ENCODE measurements around the gene PRPS1L1. TPM values are rescaled to one million over a fixed set of nuclear protein-coding genes. Genes with fewer than 3 reads are reported as not detected.

PRPS1L1 gene
- total and polyA plus RNA-seq, 2 experiments from 2014 or later = not detected

DNA sequence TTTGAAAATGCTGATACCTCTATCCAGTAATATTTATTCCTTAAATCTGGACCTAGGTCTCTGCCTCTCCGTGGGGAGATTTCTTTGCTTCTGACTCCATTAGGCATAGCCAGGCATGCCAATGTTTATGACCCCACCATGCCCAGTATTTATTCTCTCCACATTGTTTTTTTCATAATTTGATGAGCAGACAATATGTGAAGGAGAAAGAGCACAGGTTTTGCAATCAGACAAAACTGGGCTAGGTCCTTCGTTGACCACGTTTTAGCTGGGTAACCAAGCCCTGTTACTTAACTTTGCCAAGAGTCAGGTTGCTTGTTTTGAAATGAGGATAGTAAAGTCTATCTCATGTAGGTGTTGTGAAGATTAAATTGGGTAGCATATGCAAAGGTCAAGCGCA, 21.6 kb upstream of the PRPS1L1 start:
- no peaks in the 10 kb centered on the region for H3K79me2 ChIP-seq (replicated peaks; ENCODE audit: insufficient read depth)
- no peak overlapping the region for H3K27ac ChIP-seq (ENCODE audit: low read depth)
- H3K4me2 ChIP-seq = no peak overlapping the region
- H3K27me3 ChIP-seq (ENCODE audit: insufficient read depth) = no peaks in the 10 kb centered on the region
- DNase-seq (ENCODE audit: low spot score) (no peak), ATAC-seq (no peak)
- H2AFZ ChIP-seq = no peak overlapping the region
- no peak overlapping the region for H3K4me3 ChIP-seq
- H4K20me1 ChIP-seq (replicated peaks; ENCODE audit: insufficient read depth) = no peaks in the 10 kb centered on the region
- no peak overlapping the region for H3K4me3 Mint-ChIP-seq
- no peaks in the 10 kb centered on the region for H3K4me1 ChIP-seq (ENCODE audit: insufficient read depth)
- TF ChIP-seq ZNF114 (CRISPR knock-in tag; IDR thresholded peaks at IDR 0.05) (no peak), REST (IDR thresholded peaks at IDR 0.05; ENCODE audit: unreplicated experiment) (no peak), EZH2 (IDR thresholded peaks at IDR 0.05; ENCODE audit: low read depth, unreplicated experiment) (no peak), NANOG (IDR thresholded peaks at IDR 0.05; ENCODE audit: borderline replicate concordance) (no peak), ETS1 (IDR thresholded peaks at IDR 0.05) (no peak), EZH2phosphoT487 (IDR thresholded peaks at IDR 0.05; ENCODE audit: unreplicated experiment) (no peak), JUNB (IDR thresholded peaks at IDR 0.05; ENCODE audit: unreplicated experiment) (no peak), STAT1 (IDR thresholded peaks at IDR 0.05; ENCODE audit: unreplicated experiment) (no peak), CTCF (conservative IDR thresholded peaks at IDR 0.05; ENCODE audit: low read depth in 2 of 2) (no peak)
- no peaks in the 10 kb centered on the region for H3K9me3 Mint-ChIP-seq
- no peaks in the 10 kb centered on the region for H3K36me3 Mint-ChIP-seq (ENCODE audit: low read depth)
- no peaks in the 10 kb centered on the region for H3K4me1 Mint-ChIP-seq
- no peak overlapping the region for H3K27ac Mint-ChIP-seq
- no peaks in the 10 kb centered on the region for H3F3A ChIP-seq (replicated peaks; ENCODE audit: low read depth)
- H3K9me2 ChIP-seq (ENCODE audit: insufficient read depth) = no peaks in the 10 kb centered on the region
- H3K27me3 Mint-ChIP-seq (ENCODE audit: insufficient read depth, low read depth, poor library complexity) = peaks cover 2% of the 10 kb centered on the region
- H3K36me3 ChIP-seq (ENCODE audit: insufficient read depth) = no peaks in the 10 kb centered on the region

- no peaks in the 10 kb centered on the region for H3K36me3 ChIP-seq (ENCODE audit: insufficient read depth)
- H3K9me3 Mint-ChIP-seq = no peaks in the 10 kb centered on the region; the same call in 1 of the 3 replicates
- peaks cover 2% of the 10 kb centered on the region for H3K27me3 Mint-ChIP-seq (ENCODE audit: insufficient read depth, low read depth, poor library complexity)
- H3K27ac ChIP-seq (ENCODE audit: low read depth) = no peak overlapping the region
- H3K4me2 ChIP-seq = no peak overlapping the region
- H4K20me1 ChIP-seq (replicated peaks; ENCODE audit: insufficient read depth) = no peaks in the 10 kb centered on the region
- H2AFZ ChIP-seq = peak overlapping the region; percentile 72; the same call in 1 of the 2 replicates
- no peak overlapping the region for H3K4me3 ChIP-seq
- DNase-seq (ENCODE audit: low spot score) = no peak
- H3K4me1 Mint-ChIP-seq = no peaks in the 10 kb centered on the region
- H3F3A ChIP-seq (replicated peaks; ENCODE audit: low read depth) = no peaks in the 10 kb centered on the region
- no peaks in the 10 kb centered on the region for H3K4me1 ChIP-seq (ENCODE audit: insufficient read depth)
- H3K27ac Mint-ChIP-seq = no peak overlapping the region
- H3K27me3 ChIP-seq (ENCODE audit: insufficient read depth) = no peaks in the 10 kb centered on the region
- H3K36me3 Mint-ChIP-seq (ENCODE audit: low read depth) = no peaks in the 10 kb centered on the region; the same call in 2 of the 3 replicates
- no peaks in the 10 kb centered on the region for H3K79me2 ChIP-seq (replicated peaks; ENCODE audit: insufficient read depth)
- no peak overlapping the region for H3K4me3 Mint-ChIP-seq
- H3K9me2 ChIP-seq (ENCODE audit: insufficient read depth) = no peaks in the 10 kb centered on the region
- ATAC-seq = no peak
- no peak for TF ChIP-seq NANOG (IDR thresholded peaks at IDR 0.05; ENCODE audit: borderline replicate concordance)
- no peak for TF ChIP-seq STAT1 (IDR thresholded peaks at IDR 0.05; ENCODE audit: unreplicated experiment)
- TF ChIP-seq ZNF331 (CRISPR knock-in tag; IDR thresholded peaks at IDR 0.05; ENCODE audit: low read depth) = no peak
- TF ChIP-seq POLR2AphosphoS5 (IDR thresholded peaks at IDR 0.05; ENCODE audit: low read depth) = no peak
- no peak for TF ChIP-seq JUNB (IDR thresholded peaks at IDR 0.05; ENCODE audit: unreplicated experiment)
- no peak for TF ChIP-seq CREB1 (CRISPR knock-in tag; IDR thresholded peaks at IDR 0.05; ENCODE audit: low read depth)
- TF ChIP-seq CTCF (conservative IDR thresholded peaks at IDR 0.05; ENCODE audit: low read depth in 2 of 2) = no peak
These were observed 19.0 kb upstream of the PRPS1L1 start for GRCh38 chr7:18046601-18047000.
